Activated CD4-positive, alpha-beta T cell treated with anti-CD3 and anti-CD28 coated beads, Interleukin-2, amount 50 U/mL, for 16 hours (primary cell): ENCODE measurements around the gene LETM1.

Experiments
- DNase-seq: peaks from one replicate; pipeline ENCODE4 v3.0.0-alpha.2; 2020

LETM1 gene

DNA sequence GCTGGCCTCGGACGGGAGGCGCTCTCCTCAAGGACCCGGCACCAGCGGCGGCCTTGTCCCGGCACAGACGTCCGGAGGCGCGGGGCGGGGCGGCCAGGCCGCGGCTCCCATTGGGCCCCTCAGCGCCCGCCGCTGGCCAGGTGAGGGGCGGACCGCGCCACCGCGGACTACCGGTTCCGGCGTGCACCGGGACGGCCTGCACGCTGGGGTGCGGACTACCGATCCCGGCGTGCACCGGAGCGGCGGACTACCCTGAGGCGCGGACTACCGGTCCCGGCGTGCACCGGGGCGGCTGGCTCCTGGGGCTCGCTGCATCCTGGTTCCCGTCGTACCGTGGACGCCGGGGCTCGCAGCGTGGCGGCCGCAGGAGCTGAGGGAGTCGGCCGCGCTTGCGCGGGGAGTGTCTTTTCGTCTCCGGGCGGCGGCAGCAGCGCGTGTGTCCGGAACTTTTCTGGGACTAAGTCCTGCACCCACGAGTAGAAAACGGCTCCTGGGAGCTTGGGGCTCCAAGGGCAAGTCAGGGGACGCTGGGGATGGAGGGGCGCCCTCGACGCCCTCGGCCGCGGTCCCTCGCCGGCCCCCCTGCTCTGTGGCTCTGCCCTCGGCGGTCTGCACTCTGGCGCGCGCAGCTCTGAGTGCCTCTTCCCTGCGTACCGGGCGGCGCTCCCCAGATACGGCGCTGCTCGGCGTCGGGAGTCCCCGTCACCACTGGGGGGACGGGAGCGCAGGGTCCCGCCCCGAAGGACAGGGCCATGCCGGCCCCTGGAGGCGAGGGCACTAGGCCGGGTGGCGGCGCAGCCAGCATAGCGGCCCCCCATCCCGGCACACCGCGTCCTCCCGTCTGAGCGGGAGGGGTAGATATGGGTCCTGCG is at the start of gene LETM1:
Gene LETM1, minus strand, starts transcription at position 86 of the 872 bp plus-strand sequence. CDS start 206 bp downstream, outside the sequence.
- peak; percentile 97 for DNase-seq

DNA sequence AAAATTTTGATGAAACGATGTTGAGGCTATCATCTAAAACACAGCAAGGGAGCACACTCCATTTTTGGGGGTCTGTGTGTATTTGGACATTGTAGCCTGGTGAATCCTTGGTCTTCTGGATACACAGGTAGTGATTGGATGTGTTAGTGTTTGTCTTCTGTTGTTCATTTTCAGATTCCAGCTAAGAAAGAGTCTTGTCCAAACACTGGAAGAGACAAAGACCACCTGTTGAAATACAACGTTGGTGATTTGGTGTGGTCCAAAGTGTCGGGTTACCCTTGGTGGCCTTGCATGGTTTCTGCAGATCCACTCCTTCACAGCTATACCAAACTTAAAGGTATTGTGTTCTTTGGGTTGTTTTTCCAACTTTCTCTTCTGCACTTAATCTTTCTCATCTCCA is 48.1 kb upstream of the LETM1 start:
- no peak for DNase-seq

- peak; percentile 24 for DNase-seq
Observed at GRCh38 chr4:1903035-1903434, 47.1 kb upstream of the LETM1 start.

DNA sequence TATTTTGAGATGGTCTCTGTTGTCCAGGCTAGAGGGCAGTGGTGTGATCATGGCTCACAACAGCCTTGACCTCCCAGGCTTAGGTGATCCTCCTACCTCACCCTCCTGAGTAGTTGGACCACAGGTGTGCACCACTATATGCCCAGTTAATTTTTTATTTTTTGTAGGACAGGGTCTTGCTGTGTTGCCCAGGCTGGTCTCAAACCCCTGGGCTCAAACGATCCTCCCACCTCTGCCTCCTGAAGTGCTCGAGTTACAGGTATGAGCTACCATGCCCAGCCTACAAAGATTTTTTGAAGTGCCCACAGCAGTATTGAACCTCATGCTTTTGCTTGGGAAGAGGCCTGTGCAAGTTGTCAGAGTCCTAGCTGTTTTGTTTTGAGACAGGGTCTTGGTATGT is 46.3 kb upstream of the LETM1 start:
- DNase-seq: no peak

DNA sequence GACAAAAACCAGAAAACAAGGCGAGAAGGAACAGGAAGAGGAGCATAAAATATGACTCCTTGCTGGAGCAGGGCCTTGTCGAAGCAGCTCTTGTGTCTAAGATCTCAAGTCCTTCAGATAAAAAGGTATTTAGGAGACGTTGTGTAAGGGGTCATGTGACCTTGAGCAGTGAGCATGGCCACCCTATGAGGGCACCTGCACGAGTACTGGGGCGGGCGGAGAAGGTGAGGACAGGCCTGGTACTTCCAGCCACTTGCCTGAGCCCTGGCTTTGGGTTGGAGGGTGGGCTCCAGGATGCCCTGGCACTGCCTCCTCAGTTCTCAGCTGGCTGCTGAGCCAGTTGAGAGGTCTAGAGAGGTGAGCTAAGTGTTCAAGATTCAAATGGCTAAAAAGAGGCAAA is 45.2 kb upstream of the LETM1 start:
- DNase-seq: no peak

DNA sequence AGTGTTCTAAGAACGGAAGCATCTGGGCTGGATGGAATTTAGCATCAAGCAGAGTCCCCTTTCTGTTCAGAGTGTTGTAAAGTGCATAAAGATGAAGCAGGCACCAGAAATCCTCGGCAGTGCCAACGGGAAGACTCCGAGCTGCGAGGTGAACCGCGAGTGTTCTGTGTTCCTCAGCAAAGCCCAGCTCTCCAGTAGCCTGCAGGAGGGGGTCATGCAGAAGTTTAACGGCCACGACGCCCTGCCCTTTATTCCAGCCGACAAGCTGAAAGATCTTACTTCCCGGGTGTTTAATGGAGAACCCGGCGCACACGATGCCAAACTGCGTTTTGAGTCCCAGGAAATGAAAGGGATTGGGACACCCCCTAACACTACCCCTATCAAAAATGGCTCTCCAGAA is 44.7 kb upstream of the LETM1 start:
- DNase-seq: no peak

GRCh38 chr4:1900087-1900433 is 44.1 kb upstream of the LETM1 start:
- no peak for DNase-seq

- peak; percentile 85 for DNase-seq
Observed at GRCh38 chr4:1899149-1900086, 43.5 kb upstream of the LETM1 start.

- no peak for DNase-seq
Observed at GRCh38 chr4:1898681-1899080, 42.7 kb upstream of the LETM1 start.

- DNase-seq: no peak
Observed at GRCh38 chr4:1898007-1898406, 42.1 kb upstream of the LETM1 start.

GRCh38 chr4:1896658-1896991 is 40.7 kb upstream of the LETM1 start:
- no peak for DNase-seq

DNA sequence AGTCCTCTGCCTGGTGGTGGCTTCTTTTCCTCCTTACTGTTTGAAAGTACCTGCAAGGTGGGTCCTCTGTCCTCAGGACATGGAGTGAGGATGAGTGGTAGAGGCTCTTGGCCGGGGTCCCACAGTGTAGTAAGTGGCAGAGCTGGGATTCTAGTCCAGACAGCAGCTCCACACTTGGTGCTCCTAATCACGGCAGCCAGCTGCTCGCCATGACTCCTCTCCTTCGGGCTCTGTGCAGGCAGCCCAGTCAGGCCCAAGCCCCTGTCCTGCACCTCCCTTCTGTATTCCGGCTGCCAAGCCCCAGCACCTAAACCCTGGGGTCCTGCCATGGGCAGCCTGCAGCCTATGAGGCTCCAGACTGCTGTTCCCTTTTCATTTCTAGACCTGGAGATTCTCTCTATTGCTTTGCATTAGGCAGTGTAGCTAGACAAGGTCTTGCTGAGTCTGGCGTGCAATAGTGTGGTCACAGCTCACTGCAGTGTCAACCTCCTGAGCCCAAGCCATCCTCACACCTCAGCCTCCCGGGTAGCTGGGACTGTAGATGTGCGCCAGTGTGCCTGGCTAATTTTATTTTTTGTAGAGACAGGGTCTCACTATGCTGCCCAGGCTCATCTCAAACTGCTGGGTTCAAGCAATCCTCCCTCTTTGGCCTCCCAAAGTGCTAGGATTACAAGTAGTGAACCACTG is 40.2 kb upstream of the LETM1 start:
- DNase-seq: no peak

DNA sequence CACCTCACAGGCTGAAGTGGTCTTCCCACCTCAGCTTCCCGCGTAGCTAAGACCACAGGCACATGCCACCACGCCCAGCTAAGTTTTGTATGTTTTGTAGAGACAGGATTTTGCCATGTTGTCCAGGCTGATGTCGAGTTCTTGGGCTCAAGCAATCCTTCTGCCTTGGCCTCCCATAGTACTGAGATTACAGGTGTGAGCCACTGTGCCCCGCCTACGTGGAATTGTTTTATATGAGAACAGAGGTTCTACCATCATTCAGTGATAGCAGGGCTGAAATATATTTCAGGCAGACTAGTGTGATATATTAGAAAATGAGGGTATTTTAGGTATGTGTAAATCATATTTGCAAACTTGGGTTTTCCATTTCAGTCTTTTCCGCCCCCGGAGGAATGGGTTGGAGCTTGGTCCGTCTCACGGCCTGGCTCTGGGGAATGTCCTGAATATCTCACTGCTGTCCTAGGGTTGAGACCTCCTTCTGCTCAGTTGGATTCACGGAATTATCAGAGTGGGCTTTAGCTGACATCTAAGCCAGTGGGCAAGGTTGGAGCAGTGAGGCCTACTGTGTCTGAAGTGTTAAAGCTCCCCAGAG is 35.1 kb upstream of the LETM1 start:
- DNase-seq: no peak

DNA sequence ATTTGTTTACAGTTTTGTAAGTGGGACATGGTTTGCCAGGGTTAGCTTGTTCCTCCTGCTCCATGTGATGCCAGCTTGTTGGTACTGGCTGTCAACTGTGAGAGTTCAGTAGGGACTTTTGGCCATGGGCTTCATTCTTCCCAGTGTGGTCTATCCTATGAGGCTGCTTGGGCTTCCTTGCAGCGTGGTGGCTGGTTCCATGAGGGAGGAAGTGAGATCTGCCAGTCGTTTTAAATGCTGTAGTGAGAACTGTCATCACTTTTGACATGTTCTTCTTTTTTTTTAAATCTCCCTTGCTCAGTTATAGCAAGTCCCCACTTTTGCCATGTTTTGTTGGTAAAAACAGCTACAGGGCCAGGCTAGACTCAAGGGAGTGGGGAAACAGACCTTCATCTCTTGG is 31.1 kb upstream of the LETM1 start:
- no peak for DNase-seq

DNA sequence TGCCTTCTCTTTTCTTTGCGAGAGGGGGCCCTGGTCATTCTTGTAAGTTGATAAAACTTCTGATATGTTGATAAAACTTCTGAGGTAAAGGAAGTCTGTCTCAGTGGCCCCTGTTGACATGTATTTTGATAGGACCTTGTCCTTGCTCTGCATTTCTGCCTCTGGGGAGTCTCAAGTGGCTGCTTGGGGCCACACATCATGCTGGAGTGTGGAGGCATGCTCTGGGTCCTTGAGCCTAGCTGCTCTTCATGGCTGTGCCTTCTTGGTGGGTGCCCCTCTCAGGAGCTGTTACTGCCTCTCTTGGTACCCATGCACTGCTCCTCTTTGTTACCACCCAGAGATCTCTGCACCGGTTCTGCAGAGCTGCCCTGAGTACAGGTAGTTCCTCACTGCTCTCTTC is 29.5 kb upstream of the LETM1 start:
- DNase-seq: no peak

DNA sequence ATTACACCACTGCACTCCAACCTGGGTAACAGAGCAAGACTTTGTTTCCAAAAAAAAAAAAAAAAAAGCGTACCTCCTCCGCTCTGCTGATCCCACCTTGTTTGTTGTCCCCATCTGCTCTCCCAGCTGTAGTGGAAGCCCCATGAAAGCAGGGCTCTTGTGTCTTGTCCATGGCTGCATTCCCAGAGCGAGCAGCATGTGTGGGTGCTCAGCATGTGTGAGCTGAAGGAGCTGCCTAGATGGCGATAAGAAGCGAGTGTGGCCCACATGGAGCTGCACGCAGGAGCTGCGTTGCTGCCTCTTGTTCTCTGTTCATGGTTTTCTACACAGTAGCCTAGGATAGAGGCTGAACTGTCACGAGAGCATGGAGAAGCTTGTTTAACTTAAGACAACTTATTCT is 27.6 kb upstream of the LETM1 start:
- DNase-seq: no peak

DNA sequence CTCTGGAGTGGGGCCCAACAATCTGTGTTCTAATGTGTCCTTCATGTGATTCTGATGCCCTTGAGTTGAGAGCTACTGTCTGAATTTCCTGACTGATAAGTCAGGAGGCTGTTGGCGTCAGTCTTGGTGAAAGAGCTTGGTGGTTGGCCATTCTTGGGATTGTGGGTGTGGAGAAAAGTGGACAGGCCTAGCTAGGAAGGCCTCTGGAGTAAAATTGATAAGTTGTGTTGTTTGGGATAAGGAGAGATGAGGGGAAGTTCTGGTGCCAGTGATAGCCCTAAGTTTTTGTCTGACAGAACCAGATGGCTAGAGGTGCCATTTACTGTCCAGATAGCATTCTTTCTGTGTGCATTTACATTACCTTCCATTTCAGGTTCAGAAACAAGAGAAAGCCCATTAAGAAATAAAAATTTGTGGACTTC is 26.9 kb upstream of the LETM1 start:
- DNase-seq: no peak

GRCh38 chr4:1880332-1880731 is 24.4 kb upstream of the LETM1 start:
- DNase-seq: no peak

GRCh38 chr4:1879485-1879884 is 23.5 kb upstream of the LETM1 start:
- no peak for DNase-seq

- DNase-seq: no peak
Observed at GRCh38 chr4:1874201-1874600, 18.2 kb upstream of the LETM1 start.

DNA sequence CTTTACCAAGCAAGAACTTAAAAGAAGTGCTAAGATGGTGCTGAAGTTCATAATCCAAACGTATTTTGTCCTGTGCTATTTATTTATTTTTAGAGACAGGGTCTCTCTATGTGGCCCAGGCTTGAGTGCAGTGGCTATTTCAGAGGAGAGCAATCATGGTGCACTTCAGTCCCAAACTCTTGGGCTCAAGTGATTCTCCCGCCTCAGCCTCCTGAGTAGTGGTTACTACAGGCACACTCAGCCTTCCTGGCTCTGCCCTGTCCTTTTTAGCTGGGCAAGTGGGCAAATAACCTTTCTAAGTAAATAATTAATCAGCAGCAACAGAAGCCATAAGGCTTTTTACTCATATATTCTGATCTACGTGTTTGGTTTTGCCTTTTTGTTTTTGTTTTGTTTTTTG is 17.8 kb upstream of the LETM1 start:
- no peak for DNase-seq

- DNase-seq: peak; percentile 53
Observed at GRCh38 chr4:1873291-1873690, 17.3 kb upstream of the LETM1 start.

DNA sequence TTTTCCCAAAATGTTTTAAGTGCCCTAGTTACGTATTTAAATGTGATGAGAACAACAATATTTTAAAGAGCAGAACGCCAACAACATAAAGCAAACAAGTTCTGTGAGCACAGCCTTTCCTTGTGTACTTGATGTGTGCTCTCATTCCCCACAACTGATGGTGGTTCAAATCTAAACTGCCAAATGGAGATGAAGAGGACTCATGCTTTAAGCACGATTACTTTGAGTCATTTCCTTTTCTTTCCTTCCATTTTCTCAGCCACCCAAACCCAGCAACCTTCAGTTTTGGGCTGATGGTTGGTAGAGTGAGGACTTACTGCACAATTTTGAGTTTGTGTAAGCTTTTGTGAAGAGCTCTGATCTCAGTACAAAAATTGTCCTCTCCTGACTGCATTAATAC is 16.9 kb upstream of the LETM1 start:
- DNase-seq: peak; percentile 88
